Astrocyte of the cerebellum (primary cell): ENCODE data around the gene POMC.

Experiments used
- DNase-seq: peaks from one replicate; pipeline ENCODE4 v3.0.0-alpha.2; 2011; ENCODE audit warnings: low read depth
- H3K4me3 ChIP-seq: 2 replicates; pipeline ENCODE4 v1.5.1; 2011; ENCODE audit warnings: mild to moderate bottlenecking, low read depth, low read length, moderate library complexity
- CTCF ChIP-seq: IDR thresholded peaks from 2 replicates; pipeline ENCODE4 v1.5.1; 2012; ENCODE audit warnings: low read length, low read depth, moderate library complexity, mild to moderate bottlenecking; ENCODE audit errors: missing control alignments
- in situ Hi-C: cut with HindIII; loops from 2 replicates; pipeline ENCODE4 v1.10.0; 2017; ENCODE audit warnings: low sequenced_read_pairs

Gene POMC

GRCh38 chr2:25197336-25198208 lies 29.2 kb upstream of the POMC start:
- no peak for TF ChIP-seq CTCF
- DNase-seq, result no peak
- in situ Hi-C loops, result no loop called here
- no peak overlapping the region for H3K4me3 ChIP-seq

GRCh38 chr2:25194576-25195122 lies 26.3 kb upstream of the POMC start:
- no peak for TF ChIP-seq CTCF
- no peak overlapping the region for H3K4me3 ChIP-seq
- in situ Hi-C loops, result no loop called here
- no peak for DNase-seq

GRCh38 chr2:25190536-25190935 lies 22.2 kb upstream of the POMC start:
- H3K4me3 ChIP-seq, result no peak overlapping the region
- no peak for DNase-seq
- TF ChIP-seq CTCF, result no peak
- in situ Hi-C loops, result no loop called here

- H3K4me3 ChIP-seq, result no peak overlapping the region
- no peak for TF ChIP-seq CTCF
- in situ Hi-C loops, result no loop called here
Measured at GRCh38 chr2:25188405-25188804, 20.0 kb upstream of the POMC start.

GRCh38 chr2:25187729-25188350 lies 19.5 kb upstream of the POMC start:
- DNase-seq, result no peak
- no peak for TF ChIP-seq CTCF
- in situ Hi-C loops, result no loop called here
- H3K4me3 ChIP-seq, result no peak overlapping the region

More at GRCh38 chr2:25188405-25188804, 20.0 kb upstream of the POMC start:
- no peak for DNase-seq

GRCh38 chr2:25184254-25184653 lies 15.9 kb upstream of the POMC start:
- DNase-seq, result no peak
- in situ Hi-C loops, result no loop called here
- no peak for TF ChIP-seq CTCF

More at GRCh38 chr2:25184254-25184653, 15.9 kb upstream of the POMC start:
- H3K4me3 ChIP-seq, result no peak overlapping the region
